ENCODE results near the gene ARHGAP21.

Gene ARHGAP21

GRCh38 chr10:24707445-24707844, 16.2 kb downstream of the ARHGAP21 start:
- no peaks in the 10 kb centered on the region for H3K27me3 ChIP-seq (ENCODE audit: insufficient read depth, low read length, poor library complexity, severe bottlenecking)
- H3K9me2 ChIP-seq (replicated peaks; ENCODE audit: low read depth, low read length): no peaks in the 10 kb centered on the region
- H2AFZ ChIP-seq (ENCODE audit: low read length): no peak overlapping the region
- no peak for TF ChIP-seq EZH2phosphoT487 (IDR thresholded peaks at IDR 0.05; ENCODE audit: borderline replicate concordance)
- H3K9ac ChIP-seq (ENCODE audit: low read depth, low read length, poor library complexity, severe bottlenecking): no peak overlapping the region
- no peaks in the 10 kb centered on the region for H3F3A ChIP-seq (ENCODE audit: low read depth)
- peaks cover 18% of the 10 kb centered on the region for H4K20me1 ChIP-seq (ENCODE audit: insufficient read depth, low read length, poor library complexity, severe bottlenecking)
- no peak overlapping the region for H3K4me3 ChIP-seq (ENCODE audit: low read length, poor library complexity, severe bottlenecking)
- no peaks in the 10 kb centered on the region for H3K36me3 ChIP-seq (ENCODE audit: insufficient read depth, low read length)
- H3K79me2 ChIP-seq (ENCODE audit: insufficient read depth, low read length): peaks cover 89% of the 10 kb centered on the region
- no peaks in the 10 kb centered on the region for H3K9me3 ChIP-seq (ENCODE audit: insufficient read depth, low read depth, low read length)
- H3K4me1 ChIP-seq (ENCODE audit: insufficient read depth, low read length, poor library complexity, severe bottlenecking): peaks cover 23% of the 10 kb centered on the region
- no peak overlapping the region for H3K4me2 ChIP-seq (ENCODE audit: low read depth, low read length, poor library complexity, severe bottlenecking)

- Histone ChIP-seq H3K4me2 (ENCODE audit: low read depth, low read length, poor library complexity, severe bottlenecking) (peak overlapping the region; percentile 58), H3K4me1 (ENCODE audit: insufficient read depth, low read length, poor library complexity, severe bottlenecking) (peaks cover 29% of the 10 kb centered on the region), H3F3A (ENCODE audit: low read depth) (no peaks in the 10 kb centered on the region), H2AFZ (ENCODE audit: low read length) (no peak overlapping the region), H3K36me3 (ENCODE audit: insufficient read depth, low read length) (no peaks in the 10 kb centered on the region), H3K9me2 (replicated peaks; ENCODE audit: low read depth, low read length) (no peaks in the 10 kb centered on the region), H4K20me1 (ENCODE audit: insufficient read depth, low read length, poor library complexity, severe bottlenecking) (peaks cover 18% of the 10 kb centered on the region), H3K9me3 (ENCODE audit: insufficient read depth, low read depth, low read length) (no peaks in the 10 kb centered on the region), H3K27me3 (ENCODE audit: insufficient read depth, low read length, poor library complexity, severe bottlenecking) (no peaks in the 10 kb centered on the region), H3K9ac (ENCODE audit: low read depth, low read length, poor library complexity, severe bottlenecking) (no peak overlapping the region), H3K4me3 (ENCODE audit: low read length, poor library complexity, severe bottlenecking) (no peak overlapping the region), H3K79me2 (ENCODE audit: insufficient read depth, low read length) (peaks cover 84% of the 10 kb centered on the region)
- TF ChIP-seq CTCF (conservative IDR thresholded peaks at IDR 0.05; ENCODE audit: low read length) (no peak), EZH2phosphoT487 (IDR thresholded peaks at IDR 0.05; ENCODE audit: borderline replicate concordance) (no peak)
These were observed 17.1 kb downstream of the ARHGAP21 start for GRCh38 chr10:24706479-24707118.

GRCh38 chr10:24703700-24704099, 20.0 kb downstream of the ARHGAP21 start:
- peaks cover 36% of the 10 kb centered on the region for H3K4me1 ChIP-seq (ENCODE audit: insufficient read depth, low read length, poor library complexity, severe bottlenecking)
- H2AFZ ChIP-seq (ENCODE audit: low read length): no peak overlapping the region
- no peaks in the 10 kb centered on the region for H3F3A ChIP-seq (ENCODE audit: low read depth)
- no peak overlapping the region for H3K9ac ChIP-seq (ENCODE audit: low read depth, low read length, poor library complexity, severe bottlenecking)
- no peaks in the 10 kb centered on the region for H3K9me3 ChIP-seq (ENCODE audit: insufficient read depth, low read depth, low read length)
- H3K79me2 ChIP-seq (ENCODE audit: insufficient read depth, low read length): peaks cover 68% of the 10 kb centered on the region
- no peak overlapping the region for H3K4me3 ChIP-seq (ENCODE audit: low read length, poor library complexity, severe bottlenecking)
- H3K36me3 ChIP-seq (ENCODE audit: insufficient read depth, low read length): no peaks in the 10 kb centered on the region
- TF ChIP-seq EZH2phosphoT487 (IDR thresholded peaks at IDR 0.05; ENCODE audit: borderline replicate concordance) (no peak), CTCF (conservative IDR thresholded peaks at IDR 0.05; ENCODE audit: low read length) (no peak)
- H3K4me2 ChIP-seq (ENCODE audit: low read depth, low read length, poor library complexity, severe bottlenecking): no peak overlapping the region
- peaks cover 18% of the 10 kb centered on the region for H4K20me1 ChIP-seq (ENCODE audit: insufficient read depth, low read length, poor library complexity, severe bottlenecking)
- no peaks in the 10 kb centered on the region for H3K9me2 ChIP-seq (replicated peaks; ENCODE audit: low read depth, low read length)
- no peaks in the 10 kb centered on the region for H3K27me3 ChIP-seq (ENCODE audit: insufficient read depth, low read length, poor library complexity, severe bottlenecking)

- Histone ChIP-seq H3K4me2 (ENCODE audit: low read depth, low read length, poor library complexity, severe bottlenecking) (peak overlapping the region; percentile 61), H3K4me1 (ENCODE audit: insufficient read depth, low read length, poor library complexity, severe bottlenecking) (peaks cover 22% of the 10 kb centered on the region), H3K9ac (ENCODE audit: low read depth, low read length, poor library complexity, severe bottlenecking) (no peak overlapping the region), H3K4me3 (ENCODE audit: low read length, poor library complexity, severe bottlenecking) (peak overlapping the region; percentile 48), H3K9me2 (replicated peaks; ENCODE audit: low read depth, low read length) (no peaks in the 10 kb centered on the region), H3K36me3 (ENCODE audit: insufficient read depth, low read length) (no peaks in the 10 kb centered on the region), H2AFZ (ENCODE audit: low read length) (no peak overlapping the region), H3F3A (ENCODE audit: low read depth) (no peaks in the 10 kb centered on the region), H3K27me3 (ENCODE audit: insufficient read depth, low read length, poor library complexity, severe bottlenecking) (no peaks in the 10 kb centered on the region), H4K20me1 (ENCODE audit: insufficient read depth, low read length, poor library complexity, severe bottlenecking) (peaks cover 12% of the 10 kb centered on the region), H3K79me2 (ENCODE audit: insufficient read depth, low read length) (peaks cover 52% of the 10 kb centered on the region), H3K9me3 (ENCODE audit: insufficient read depth, low read depth, low read length) (no peaks in the 10 kb centered on the region)
- TF ChIP-seq CTCF (conservative IDR thresholded peaks at IDR 0.05; ENCODE audit: low read length) (peak; percentile 38), EZH2phosphoT487 (IDR thresholded peaks at IDR 0.05; ENCODE audit: borderline replicate concordance) (no peak)
These were observed 22.2 kb downstream of the ARHGAP21 start for GRCh38 chr10:24701447-24701846.

All from Loucy (cell line).